ENCODE data around the gene ZNF212. TPM values are rescaled to one million over a fixed set of nuclear protein-coding genes. Genes with fewer than 3 reads are reported as not detected.

The ZNF212 gene
- total RNA-seq (2014; rRNA removed; shearing (Covaris generic)), result 4.5 and 5.5 TPM in 2 replicates
- polyA plus RNA-seq (2014; cell fraction: nucleus; rRNA removed), result 12.6 and 13.9 TPM in 2 replicates

GRCh38 chr7:149239345-149240143 lies at the start of gene ZNF212:
ZNF212 (plus strand) TSS chr7:149239651; CDS start chr7:149239779, 128 bp downstream.
- peak; percentile 88 for DNase-seq (ENCODE audit: extremely low read depth, low read depth)

- no peak for DNase-seq (ENCODE audit: extremely low read depth, low read depth)
Measured at GRCh38 chr7:149191851-149192250, 47.6 kb upstream of the ZNF212 start.

GRCh38 chr7:149194799-149195179 lies 44.7 kb upstream of the ZNF212 start:
- DNase-seq (ENCODE audit: extremely low read depth, low read depth), result no peak

- DNase-seq (ENCODE audit: extremely low read depth, low read depth), result peak; percentile 90
Measured at GRCh38 chr7:149195180-149196150, 44.0 kb upstream of the ZNF212 start, which contains the start of gene ZNF282. ZNF282 (plus strand) TSS chr7:149195546; CDS start chr7:149195590, 44 bp downstream.

GRCh38 chr7:149196151-149196704 lies 43.2 kb upstream of the ZNF212 start:
- DNase-seq (ENCODE audit: extremely low read depth, low read depth), result no peak

GRCh38 chr7:149196705-149197171 lies 42.7 kb upstream of the ZNF212 start:
- no peak for DNase-seq (ENCODE audit: extremely low read depth, low read depth)

- DNase-seq (ENCODE audit: extremely low read depth, low read depth), result no peak
Measured at GRCh38 chr7:149197675-149198074, 41.8 kb upstream of the ZNF212 start.

GRCh38 chr7:149198161-149198816 lies 41.2 kb upstream of the ZNF212 start:
- DNase-seq (ENCODE audit: extremely low read depth, low read depth), result no peak

GRCh38 chr7:149199234-149199995 lies 40.0 kb upstream of the ZNF212 start:
- no peak for DNase-seq (ENCODE audit: extremely low read depth, low read depth)

GRCh38 chr7:149202831-149203231 lies 36.6 kb upstream of the ZNF212 start:
- no peak for DNase-seq (ENCODE audit: extremely low read depth, low read depth)

GRCh38 chr7:149205690-149206381 lies 33.6 kb upstream of the ZNF212 start:
- DNase-seq (ENCODE audit: extremely low read depth, low read depth), result no peak

GRCh38 chr7:149207324-149208035 lies 32.0 kb upstream of the ZNF212 start:
- DNase-seq (ENCODE audit: extremely low read depth, low read depth), result no peak

GRCh38 chr7:149209518-149210269 lies 29.8 kb upstream of the ZNF212 start:
- DNase-seq (ENCODE audit: extremely low read depth, low read depth), result peak; percentile 58

- DNase-seq (ENCODE audit: extremely low read depth, low read depth), result no peak
Measured at GRCh38 chr7:149210551-149210950, 28.9 kb upstream of the ZNF212 start.

GRCh38 chr7:149214020-149214720 lies 25.3 kb upstream of the ZNF212 start:
- DNase-seq (ENCODE audit: extremely low read depth, low read depth), result no peak

GRCh38 chr7:149216402-149216801 lies 23.0 kb upstream of the ZNF212 start:
- no peak for DNase-seq (ENCODE audit: extremely low read depth, low read depth)

- no peak for DNase-seq (ENCODE audit: extremely low read depth, low read depth)
Measured at GRCh38 chr7:149217570-149217969, 21.9 kb upstream of the ZNF212 start.
